Measurements from ENCODE around the gene SIGLEC7. TPM values are rescaled to one million over a fixed set of nuclear protein-coding genes. Genes with fewer than 3 reads are reported as not detected.

The SIGLEC7 gene
- total and polyA plus RNA-seq, 2 experiments from 2014 or later, result not detected

- Histone ChIP-seq H3F3A (ENCODE audit: insufficient read depth) (no peaks in the 10 kb centered on the region), H3K79me2 (ENCODE audit: insufficient read depth) (peaks cover 16% of the 10 kb centered on the region; the same call in 1 of the 2 replicates), H3K9me3 (ENCODE audit: low read depth) (no peaks in the 10 kb centered on the region), H3K4me1 (ENCODE audit: insufficient read depth) (no peaks in the 10 kb centered on the region), H3K4me3 (no peak overlapping the region), H3K27ac (no peak overlapping the region), H3K36me3 (ENCODE audit: low read depth) (no peaks in the 10 kb centered on the region), H2AFZ (no peak overlapping the region), H3K9ac (no peak overlapping the region), H3K27me3 (replicated peaks; ENCODE audit: insufficient read depth) (no peaks in the 10 kb centered on the region), H3K4me2 (ENCODE audit: unreplicated experiment) (no peak overlapping the region), H4K20me1 (ENCODE audit: insufficient read depth) (no peaks in the 10 kb centered on the region), H3K9me2 (ENCODE audit: insufficient read depth) (no peaks in the 10 kb centered on the region)
- peak; percentile 20 for DNase-seq
- WGBS, 2 experiments (ENCODE audit: low coverage in 1 of 2, low lambda C conversion rate in 2 of 2, missing lambda C conversion rate in 2 of 2), result 59 to 63% methylated on average over 6 of the region's 6 CpGs
- no peak for TF ChIP-seq EZH2 (IDR thresholded peaks at IDR 0.05; ENCODE audit: insufficient read depth, poor library complexity, severe bottlenecking)
- no peak for TF ChIP-seq EZH2phosphoT487 (IDR thresholded peaks at IDR 0.05; ENCODE audit: insufficient read depth, low read depth)
- in situ Hi-C loops (cut with MboI), result no loop called here
Measured at GRCh38 chr19:51096473-51097165, 45.5 kb upstream of the SIGLEC7 start.

GRCh38 chr19:51097166-51097738, 44.8 kb upstream of the SIGLEC7 start:
- WGBS, 2 experiments (ENCODE audit: low coverage in 1 of 2, low lambda C conversion rate in 2 of 2, missing lambda C conversion rate in 2 of 2), result 3 to 4% methylated on average over 7 to 8 of the region's 8 CpGs
- no peak overlapping the region for H3K9ac ChIP-seq

GRCh38 chr19:51097796-51098195, 44.3 kb upstream of the SIGLEC7 start:
- WGBS, 2 experiments (ENCODE audit: low coverage in 1 of 2, low lambda C conversion rate in 2 of 2, missing lambda C conversion rate in 2 of 2), result 86 to 88% methylated on average over 18 to 20 of the region's 20 CpGs
- H3K9me3 ChIP-seq (ENCODE audit: low read depth), result no peaks in the 10 kb centered on the region
- H3K79me2 ChIP-seq (ENCODE audit: insufficient read depth), result peaks cover 27% of the 10 kb centered on the region
- H3K27ac ChIP-seq, result no peak overlapping the region
- no peaks in the 10 kb centered on the region for H3F3A ChIP-seq (ENCODE audit: insufficient read depth)
- in situ Hi-C loops (cut with MboI), result no loop called here
- no peak overlapping the region for H3K4me3 ChIP-seq
- H4K20me1 ChIP-seq (ENCODE audit: insufficient read depth), result no peaks in the 10 kb centered on the region
- DNase-seq, result no peak
- TF ChIP-seq EZH2phosphoT487 (IDR thresholded peaks at IDR 0.05; ENCODE audit: insufficient read depth, low read depth) (no peak), EZH2 (IDR thresholded peaks at IDR 0.05; ENCODE audit: insufficient read depth, poor library complexity, severe bottlenecking) (no peak)
- H3K9ac ChIP-seq, result no peak overlapping the region
- H3K4me1 ChIP-seq (ENCODE audit: insufficient read depth), result no peaks in the 10 kb centered on the region
- no peak overlapping the region for H3K4me2 ChIP-seq (ENCODE audit: unreplicated experiment)
- H3K36me3 ChIP-seq (ENCODE audit: low read depth), result peaks cover 2% of the 10 kb centered on the region; the same call in 1 of the 2 replicates
- no peak overlapping the region for H2AFZ ChIP-seq
- H3K9me2 ChIP-seq (ENCODE audit: insufficient read depth), result no peaks in the 10 kb centered on the region
- no peaks in the 10 kb centered on the region for H3K27me3 ChIP-seq (replicated peaks; ENCODE audit: insufficient read depth)

More at GRCh38 chr19:51097166-51097738, 44.8 kb upstream of the SIGLEC7 start:
- Histone ChIP-seq H3K9me3 (ENCODE audit: low read depth) (no peaks in the 10 kb centered on the region), H3K4me3 (no peak overlapping the region), H3K36me3 (ENCODE audit: low read depth) (no peaks in the 10 kb centered on the region), H3K27me3 (replicated peaks; ENCODE audit: insufficient read depth) (no peaks in the 10 kb centered on the region), H3K4me1 (ENCODE audit: insufficient read depth) (no peaks in the 10 kb centered on the region), H3K4me2 (ENCODE audit: unreplicated experiment) (no peak overlapping the region), H4K20me1 (ENCODE audit: insufficient read depth) (no peaks in the 10 kb centered on the region), H3K27ac (no peak overlapping the region), H3K79me2 (ENCODE audit: insufficient read depth) (peaks cover 22% of the 10 kb centered on the region), H3F3A (ENCODE audit: insufficient read depth) (no peaks in the 10 kb centered on the region), H3K9me2 (ENCODE audit: insufficient read depth) (no peaks in the 10 kb centered on the region), H2AFZ (no peak overlapping the region)
- in situ Hi-C loops (cut with MboI), result no loop called here
- peak; percentile 66 for DNase-seq
- no peak for TF ChIP-seq EZH2 (IDR thresholded peaks at IDR 0.05; ENCODE audit: insufficient read depth, poor library complexity, severe bottlenecking)
- TF ChIP-seq EZH2phosphoT487 (IDR thresholded peaks at IDR 0.05; ENCODE audit: insufficient read depth, low read depth), result no peak

GRCh38 chr19:51098365-51099046, 43.6 kb upstream of the SIGLEC7 start:
- no peaks in the 10 kb centered on the region for H4K20me1 ChIP-seq (ENCODE audit: insufficient read depth)
- no peaks in the 10 kb centered on the region for H3K27me3 ChIP-seq (replicated peaks; ENCODE audit: insufficient read depth)
- H3K27ac ChIP-seq, result no peak overlapping the region
- H3K4me3 ChIP-seq, result no peak overlapping the region
- no peak overlapping the region for H3K4me2 ChIP-seq (ENCODE audit: unreplicated experiment)
- H3K4me1 ChIP-seq (ENCODE audit: insufficient read depth), result no peaks in the 10 kb centered on the region
- 86 to 100% methylated on average over 15 to 78 of the region's 78 CpGs for WGBS, 2 experiments (ENCODE audit: low coverage in 1 of 2, low lambda C conversion rate in 2 of 2, missing lambda C conversion rate in 2 of 2)
- H2AFZ ChIP-seq, result no peak overlapping the region
- in situ Hi-C loops (cut with MboI), result no loop called here
- peaks cover 5% of the 10 kb centered on the region; the same call in 1 of the 2 replicates for H3K36me3 ChIP-seq (ENCODE audit: low read depth)
- H3K79me2 ChIP-seq (ENCODE audit: insufficient read depth), result peaks cover 34% of the 10 kb centered on the region
- H3K9me3 ChIP-seq (ENCODE audit: low read depth), result no peaks in the 10 kb centered on the region
- no peaks in the 10 kb centered on the region for H3K9me2 ChIP-seq (ENCODE audit: insufficient read depth)
- TF ChIP-seq EZH2 (IDR thresholded peaks at IDR 0.05; ENCODE audit: insufficient read depth, poor library complexity, severe bottlenecking) (no peak), EZH2phosphoT487 (IDR thresholded peaks at IDR 0.05; ENCODE audit: insufficient read depth, low read depth) (no peak)
- H3F3A ChIP-seq (ENCODE audit: insufficient read depth), result no peaks in the 10 kb centered on the region
- DNase-seq, result no peak
- no peak overlapping the region for H3K9ac ChIP-seq

Measured in GM23248 (cell line).